GM10847 (cell line): ENCODE data around the gene U2AF2.

Experiments used
- POLR2A ChIP-seq: IDR thresholded peaks from 2 replicates; pipeline ENCODE4 v1.6.1; 2011; ENCODE audit not compliant: insufficient read length; ENCODE audit errors: extremely low read depth

The U2AF2 gene

GRCh38 chr19:55683449-55684261 is 28.8 kb downstream of the U2AF2 start:
- no peak for TF ChIP-seq POLR2A

GRCh38 chr19:55684946-55685681 is 30.3 kb downstream of the U2AF2 start:
- no peak for TF ChIP-seq POLR2A

GRCh38 chr19:55685776-55686175 is 30.9 kb downstream of the U2AF2 start:
- no peak for TF ChIP-seq POLR2A

- no peak for TF ChIP-seq POLR2A
Measured at GRCh38 chr19:55686311-55687050, 31.6 kb downstream of the U2AF2 start.

- TF ChIP-seq POLR2A: no peak
Measured at GRCh38 chr19:55687281-55688201, 32.7 kb downstream of the U2AF2 start.

GRCh38 chr19:55688422-55689218 is 33.8 kb downstream of the U2AF2 start:
- TF ChIP-seq POLR2A: no peak

GRCh38 chr19:55689411-55690108 is 34.7 kb downstream of the U2AF2 start:
- TF ChIP-seq POLR2A: no peak

- TF ChIP-seq POLR2A: no peak
Measured at GRCh38 chr19:55690109-55690768, 35.4 kb downstream of the U2AF2 start.

GRCh38 chr19:55690769-55691545 is 36.1 kb downstream of the U2AF2 start:
- TF ChIP-seq POLR2A: no peak

- no peak for TF ChIP-seq POLR2A
Measured at GRCh38 chr19:55691561-55692481, 37.0 kb downstream of the U2AF2 start.

- TF ChIP-seq POLR2A: no peak
Measured at GRCh38 chr19:55692681-55693081, 37.8 kb downstream of the U2AF2 start.
